GM13976 (cell line): ENCODE data around the gene ALDH1L1.

Experiments
- DNase-seq: peaks from one replicate; pipeline ENCODE4 v3.0.0; 2012; ENCODE audit warnings: low spot score
- in situ Hi-C: fragments of 300-500 bp; cut with MboI; formaldehyde crosslinking; loops from one replicate; pipeline ENCODE4 v1.12.0; 2022; ENCODE audit warnings: low sequenced_read_pairs, mixed read lengths, inconsistent platforms; ENCODE audit not compliant: unreplicated experiment
- TF ChIP-seq, protein P1 (sequence below): IDR thresholded peaks from 2 replicates; pipeline ENCODE4 v1.5.1; 2012; ENCODE audit warnings: borderline replicate concordance, mild to moderate bottlenecking; ENCODE audit not compliant: insufficient read depth; ENCODE audit errors: extremely low read depth, missing control alignments, control extremely low read depth

ALDH1L1 gene

DNA sequence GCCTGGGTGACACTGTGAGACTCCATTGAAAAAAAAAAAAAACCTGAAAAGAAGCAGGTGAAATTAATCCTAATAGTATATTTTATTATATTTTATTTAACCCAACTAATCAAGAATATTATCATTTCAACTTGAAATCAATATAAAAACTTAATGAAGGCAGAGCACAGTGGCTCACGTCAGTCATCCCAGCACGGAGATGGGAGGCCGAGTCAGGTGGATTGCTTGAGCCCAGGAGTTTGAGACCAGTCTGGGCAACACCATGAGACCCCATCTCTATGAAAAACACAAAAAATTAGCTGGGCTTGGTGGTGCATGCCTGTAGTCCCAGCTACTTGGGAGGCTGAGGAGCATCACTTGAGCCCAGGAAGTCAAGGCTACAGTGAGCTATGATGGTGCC is 63.2 kb downstream of the ALDH1L1 start:
- TF ChIP-seq, protein P1, sequence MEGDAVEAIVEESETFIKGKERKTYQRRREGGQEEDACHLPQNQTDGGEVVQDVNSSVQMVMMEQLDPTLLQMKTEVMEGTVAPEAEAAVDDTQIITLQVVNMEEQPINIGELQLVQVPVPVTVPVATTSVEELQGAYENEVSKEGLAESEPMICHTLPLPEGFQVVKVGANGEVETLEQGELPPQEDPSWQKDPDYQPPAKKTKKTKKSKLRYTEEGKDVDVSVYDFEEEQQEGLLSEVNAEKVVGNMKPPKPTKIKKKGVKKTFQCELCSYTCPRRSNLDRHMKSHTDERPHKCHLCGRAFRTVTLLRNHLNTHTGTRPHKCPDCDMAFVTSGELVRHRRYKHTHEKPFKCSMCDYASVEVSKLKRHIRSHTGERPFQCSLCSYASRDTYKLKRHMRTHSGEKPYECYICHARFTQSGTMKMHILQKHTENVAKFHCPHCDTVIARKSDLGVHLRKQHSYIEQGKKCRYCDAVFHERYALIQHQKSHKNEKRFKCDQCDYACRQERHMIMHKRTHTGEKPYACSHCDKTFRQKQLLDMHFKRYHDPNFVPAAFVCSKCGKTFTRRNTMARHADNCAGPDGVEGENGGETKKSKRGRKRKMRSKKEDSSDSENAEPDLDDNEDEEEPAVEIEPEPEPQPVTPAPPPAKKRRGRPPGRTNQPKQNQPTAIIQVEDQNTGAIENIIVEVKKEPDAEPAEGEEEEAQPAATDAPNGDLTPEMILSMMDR: no peak
- no peak for DNase-seq
- in situ Hi-C loops: no loop called here

DNA sequence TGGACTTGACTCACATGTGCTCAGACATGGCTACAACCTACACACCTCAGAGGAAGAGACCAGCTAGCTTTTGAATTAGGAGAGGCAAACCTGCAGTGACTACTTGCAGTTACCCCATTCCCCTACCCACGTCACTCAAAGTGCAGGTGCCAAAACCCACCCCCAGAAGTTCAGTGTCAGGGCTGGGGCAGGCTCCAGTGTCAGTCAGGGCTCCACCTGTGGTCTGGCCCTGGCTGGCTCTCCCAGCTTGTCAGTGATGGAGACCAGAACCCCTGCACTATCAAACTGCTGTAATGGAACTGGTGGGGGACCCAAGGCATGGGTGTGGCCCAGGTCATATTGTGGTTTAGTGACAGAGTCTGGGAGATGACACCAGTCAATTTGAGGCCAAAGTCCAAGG is 63.9 kb downstream of the ALDH1L1 start:
- in situ Hi-C loops: no loop called here
- DNase-seq: no peak
- TF ChIP-seq, protein P1: no peak

DNA sequence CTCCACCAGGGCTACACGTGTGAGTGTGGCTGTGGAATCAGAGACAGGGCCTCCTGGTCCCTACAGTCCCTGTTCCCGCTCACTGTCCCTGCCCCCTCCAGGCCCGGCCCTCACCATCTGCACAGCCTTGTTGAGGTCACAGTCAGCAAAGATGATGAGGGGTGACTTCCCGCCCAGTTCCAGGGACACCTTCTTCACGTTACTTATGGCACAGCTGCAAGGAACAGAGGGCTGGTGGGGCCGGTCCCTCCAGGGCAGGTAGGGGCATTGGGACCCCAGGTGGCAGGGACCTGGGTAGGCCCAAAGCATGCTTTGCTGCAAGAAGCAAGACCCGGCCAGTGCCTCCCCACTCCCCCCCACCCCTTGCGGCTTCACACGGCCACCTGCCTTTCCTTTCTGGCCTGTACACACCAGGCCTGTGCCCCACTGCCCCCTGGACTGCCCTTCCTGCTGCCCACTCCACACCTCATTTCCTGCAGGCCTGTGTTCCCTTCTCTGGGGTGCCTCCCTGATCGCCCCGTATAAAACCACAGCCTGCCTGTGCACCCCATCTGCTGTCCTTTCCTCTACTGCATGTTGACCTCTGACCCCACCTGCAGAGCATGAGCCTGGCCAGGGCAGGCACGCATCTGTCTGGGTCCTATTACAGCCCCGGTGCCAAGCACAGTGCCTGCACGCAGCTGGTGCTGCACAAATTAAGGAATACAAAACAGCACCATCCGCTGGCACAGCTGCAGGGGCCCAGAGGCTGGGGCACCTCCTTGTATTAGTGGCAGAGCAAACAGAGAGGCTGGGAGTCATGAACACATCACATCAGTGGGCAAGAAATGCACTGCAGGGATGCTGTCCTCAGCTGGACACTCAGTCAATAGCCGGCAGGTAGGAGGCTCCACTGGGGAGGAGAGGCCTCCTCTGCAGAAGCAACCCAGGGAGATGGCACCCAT is 65.7 kb downstream of the ALDH1L1 start:
- no peak for DNase-seq
- TF ChIP-seq, protein P1: no peak
- in situ Hi-C loops: no loop called here

DNA sequence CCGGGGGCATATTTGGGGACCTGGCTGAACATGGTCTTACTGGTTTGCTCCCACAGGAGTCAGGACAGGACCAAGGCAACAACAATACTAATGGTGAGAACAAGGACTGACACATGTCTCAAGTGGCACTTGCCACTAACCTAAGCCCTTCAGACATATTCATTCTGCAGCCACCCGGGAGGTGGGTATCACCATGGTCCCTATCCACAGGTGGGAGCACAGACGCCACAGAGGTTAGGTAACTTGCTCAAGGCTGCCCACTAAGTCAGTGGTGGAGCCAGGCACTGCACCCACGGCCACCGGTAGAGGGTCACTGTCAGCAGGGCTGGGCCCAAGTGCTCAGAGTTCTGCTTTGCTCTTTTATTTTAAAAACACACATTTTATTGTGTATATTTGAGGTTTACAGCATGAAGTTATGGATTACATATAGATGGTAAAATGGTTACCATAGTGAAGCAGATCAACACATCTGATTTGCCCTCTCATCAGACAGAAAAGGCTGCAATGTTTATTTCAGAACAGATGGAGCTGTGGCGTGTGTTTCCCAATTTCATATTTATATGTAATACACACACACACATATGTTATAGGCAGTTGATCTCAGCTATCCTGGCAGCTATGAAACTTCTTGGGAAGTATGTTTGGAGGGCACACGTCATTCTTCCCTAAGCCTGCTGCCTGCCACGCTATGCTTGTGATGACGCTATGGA is 66.5 kb downstream of the ALDH1L1 start:
- TF ChIP-seq, protein P1: no peak
- in situ Hi-C loops: no loop called here
- DNase-seq: no peak

DNA sequence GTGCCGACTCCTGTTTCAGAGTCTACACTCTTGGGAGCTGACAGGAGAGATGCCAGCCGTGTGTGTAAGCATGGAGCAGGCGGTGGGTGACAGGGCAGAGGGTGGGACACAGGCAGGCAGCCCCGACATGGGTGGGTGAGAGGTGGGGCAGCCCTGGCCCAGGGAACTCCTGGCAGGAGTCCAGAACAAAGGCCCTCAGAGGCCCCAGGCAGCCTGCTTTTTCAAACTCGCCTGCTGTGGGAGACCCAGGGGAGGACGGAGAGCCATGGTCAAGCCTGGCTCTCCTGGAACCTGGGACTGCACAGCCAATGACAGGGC is 67.2 kb downstream of the ALDH1L1 start:
- no peak for DNase-seq
- TF ChIP-seq, protein P1: no peak
- in situ Hi-C loops: no loop called here

DNA sequence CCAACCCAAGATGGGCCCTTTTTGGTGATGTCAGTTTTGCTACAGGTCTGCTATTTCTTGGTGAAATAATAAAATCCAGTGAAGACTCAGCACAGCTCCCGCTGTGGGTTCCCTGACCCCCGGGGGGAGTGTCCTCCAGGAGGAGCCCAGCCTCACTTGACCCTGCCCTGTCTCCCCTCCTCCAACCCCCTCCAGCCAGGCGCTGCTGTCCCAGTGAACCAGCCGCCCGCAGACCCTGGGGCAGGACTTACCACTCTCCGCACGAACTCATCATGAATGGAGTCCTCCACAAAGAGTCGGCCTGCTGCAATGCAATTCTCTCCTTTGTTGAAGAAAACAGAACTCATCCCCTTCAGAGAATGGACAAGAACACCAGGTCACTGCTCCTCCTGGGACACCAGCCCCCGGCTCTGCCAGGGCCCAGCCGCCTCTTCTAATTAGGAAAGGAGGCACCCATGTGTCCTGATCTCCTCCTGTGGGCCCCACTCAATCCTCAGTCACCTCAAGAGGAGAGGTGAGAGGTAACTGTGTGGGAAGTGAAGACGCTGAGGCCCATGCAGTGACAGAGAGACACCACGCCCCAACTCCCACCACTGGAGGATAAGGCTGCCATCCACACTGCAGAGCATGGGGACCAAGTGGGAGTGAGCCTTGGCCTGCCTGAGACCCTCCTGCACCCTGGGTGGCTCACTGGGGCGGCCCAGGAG is 67.7 kb downstream of the ALDH1L1 start:
- DNase-seq: no peak
- TF ChIP-seq, protein P1: no peak
- in situ Hi-C loops: no loop called here
